Bronchial epithelial cell (primary cell): ENCODE results near the gene MRTFA. TPM values are rescaled to one million over a fixed set of nuclear protein-coding genes. Genes with fewer than 3 reads are reported as not detected.

ENCODE experiments used
- DNase-seq: peaks from one replicate; pipeline ENCODE4 v3.0.0-alpha.2; 2010; ENCODE audit warnings: low read depth
- FAIRE-seq: peaks from 2 replicates; lab custom pipeline; 2011; peaks lifted over from hg19 to GRCh38; lab: Jason Lieb, UNC
- H3K27me3 ChIP-seq: 2 replicates; pipeline ENCODE4 v1.5.1; 2011; ENCODE audit warnings: low read length; ENCODE audit not compliant: control insufficient read depth, insufficient read depth
- H3K36me3 ChIP-seq: 2 replicates; pipeline ENCODE4 v1.5.1; 2011; ENCODE audit warnings: low read length; ENCODE audit not compliant: control insufficient read depth, insufficient read depth
- H3K4me3 ChIP-seq: 2 replicates; pipeline ENCODE4 v1.5.1; 2011; ENCODE audit warnings: mild to moderate bottlenecking, low read depth, low read length, control low read depth
- total RNA-seq: library from RNA; depleted of rRNA; stranded (reverse); fragments of >200 nt; gene quantifications from 2 replicates; pipeline ENCODE4 v1.2.1, GENCODE V29; 2014
- TF ChIP-seq, protein P1 (sequence below): IDR thresholded peaks from 2 replicates; pipeline ENCODE4 v1.5.1; 2011; ENCODE audit warnings: mild to moderate bottlenecking, moderate library complexity, low read length, control low read depth, inconsistent platforms; ENCODE audit not compliant: insufficient read depth, severe bottlenecking

The MRTFA gene
- total RNA-seq, 1 donor from 2014 or later: 25.3 TPM

DNA sequence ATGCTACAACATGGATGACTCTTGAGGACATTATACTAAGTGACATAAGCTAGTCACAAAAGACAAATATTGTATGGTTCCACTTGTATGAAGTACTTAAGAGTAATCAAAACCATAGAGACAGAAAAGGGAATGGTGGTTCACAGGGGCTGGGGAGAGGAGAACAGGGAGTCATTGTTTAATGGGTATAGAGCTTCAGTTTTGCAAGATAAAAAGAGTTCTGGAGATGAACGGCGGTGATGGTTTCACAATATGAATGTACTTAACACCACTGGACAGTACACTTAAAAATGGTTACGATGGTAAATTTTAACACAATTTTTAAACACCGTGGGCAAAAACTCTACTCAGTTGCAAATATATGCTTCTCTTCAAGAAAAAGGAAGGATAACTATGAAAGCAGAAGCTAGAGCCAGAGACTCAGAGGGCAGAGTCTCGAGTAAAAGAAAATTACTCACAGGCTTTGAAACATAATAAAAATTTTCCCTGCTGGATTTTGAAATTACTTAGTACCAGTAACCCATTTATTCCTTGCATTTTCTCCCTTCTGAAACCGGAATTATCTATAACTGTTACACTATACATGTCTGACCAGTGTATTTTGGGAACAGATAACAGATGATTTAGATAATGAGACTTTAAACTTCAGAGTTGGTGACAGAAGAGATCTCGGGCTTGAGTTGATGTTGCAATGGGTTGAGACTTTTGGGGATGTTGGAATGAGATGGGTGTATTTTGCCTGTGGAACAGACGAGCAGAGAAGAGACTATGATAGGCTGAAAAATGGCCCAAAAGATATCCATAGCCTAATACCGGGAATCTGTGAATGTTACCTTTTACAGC lies 15.0 kb downstream of the MRTFA start:
- FAIRE-seq (no peak), DNase-seq (no peak)
- TF ChIP-seq, protein P1, sequence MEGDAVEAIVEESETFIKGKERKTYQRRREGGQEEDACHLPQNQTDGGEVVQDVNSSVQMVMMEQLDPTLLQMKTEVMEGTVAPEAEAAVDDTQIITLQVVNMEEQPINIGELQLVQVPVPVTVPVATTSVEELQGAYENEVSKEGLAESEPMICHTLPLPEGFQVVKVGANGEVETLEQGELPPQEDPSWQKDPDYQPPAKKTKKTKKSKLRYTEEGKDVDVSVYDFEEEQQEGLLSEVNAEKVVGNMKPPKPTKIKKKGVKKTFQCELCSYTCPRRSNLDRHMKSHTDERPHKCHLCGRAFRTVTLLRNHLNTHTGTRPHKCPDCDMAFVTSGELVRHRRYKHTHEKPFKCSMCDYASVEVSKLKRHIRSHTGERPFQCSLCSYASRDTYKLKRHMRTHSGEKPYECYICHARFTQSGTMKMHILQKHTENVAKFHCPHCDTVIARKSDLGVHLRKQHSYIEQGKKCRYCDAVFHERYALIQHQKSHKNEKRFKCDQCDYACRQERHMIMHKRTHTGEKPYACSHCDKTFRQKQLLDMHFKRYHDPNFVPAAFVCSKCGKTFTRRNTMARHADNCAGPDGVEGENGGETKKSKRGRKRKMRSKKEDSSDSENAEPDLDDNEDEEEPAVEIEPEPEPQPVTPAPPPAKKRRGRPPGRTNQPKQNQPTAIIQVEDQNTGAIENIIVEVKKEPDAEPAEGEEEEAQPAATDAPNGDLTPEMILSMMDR: no peak
- H3K4me3 ChIP-seq: no peak overlapping the region
- no peaks in the 10 kb centered on the region for H3K36me3 ChIP-seq
- H3K27me3 ChIP-seq: no peaks in the 10 kb centered on the region

DNA sequence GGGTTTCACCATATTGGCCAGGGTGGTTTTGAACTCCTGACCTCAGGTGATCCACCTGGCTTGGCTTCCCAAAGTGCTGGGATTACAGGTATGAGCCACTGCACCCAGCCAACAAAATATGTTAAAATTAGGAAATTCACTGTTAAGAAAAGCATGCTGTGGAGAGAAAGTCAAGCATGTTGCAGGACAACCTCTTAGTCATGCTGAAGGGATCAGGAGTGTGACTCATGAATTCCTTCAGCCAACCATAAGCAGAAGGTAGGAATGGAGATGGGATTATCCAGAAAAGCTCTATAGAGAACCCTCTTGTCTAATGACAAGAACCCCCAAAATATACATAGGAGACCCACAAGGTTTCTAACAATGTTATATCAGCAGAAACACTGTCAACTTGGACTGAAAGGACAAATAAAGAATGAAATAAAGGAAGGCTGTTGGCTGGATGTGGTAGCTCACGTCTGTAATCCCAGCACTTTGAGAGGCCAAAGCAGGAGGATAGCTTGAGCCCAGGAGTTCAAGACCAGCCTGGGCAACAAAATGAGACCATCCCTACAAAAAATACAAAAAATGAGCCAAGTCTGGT lies 16.0 kb downstream of the MRTFA start:
- no peak overlapping the region for H3K4me3 ChIP-seq
- H3K27me3 ChIP-seq: no peaks in the 10 kb centered on the region
- H3K36me3 ChIP-seq: no peaks in the 10 kb centered on the region
- TF ChIP-seq, protein P1: no peak
- peak; percentile 88 for DNase-seq
- no peak for FAIRE-seq

DNA sequence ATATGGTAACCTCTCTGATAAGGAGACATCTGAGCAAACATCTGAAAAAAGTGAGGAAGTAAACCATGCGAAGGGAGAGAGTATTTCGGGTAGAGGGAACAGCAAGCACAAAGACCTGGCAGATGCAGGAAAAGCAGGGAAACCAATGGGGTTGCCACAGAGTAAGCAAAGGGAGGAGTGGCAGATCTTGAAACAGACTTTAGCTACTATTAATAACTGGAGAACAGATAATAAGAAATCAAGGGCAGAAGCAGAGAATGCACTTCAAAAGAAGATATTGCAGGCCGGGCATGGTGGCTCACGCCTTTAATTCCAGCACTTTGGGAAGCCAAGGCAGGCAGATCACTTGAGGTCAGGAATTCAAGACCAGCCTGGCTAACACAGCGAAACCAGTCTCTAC lies 18.1 kb downstream of the MRTFA start:
- H3K27me3 ChIP-seq: no peaks in the 10 kb centered on the region
- TF ChIP-seq, protein P1: no peak
- H3K36me3 ChIP-seq: no peaks in the 10 kb centered on the region
- FAIRE-seq (no peak), DNase-seq (no peak)
- no peak overlapping the region for H3K4me3 ChIP-seq

DNA sequence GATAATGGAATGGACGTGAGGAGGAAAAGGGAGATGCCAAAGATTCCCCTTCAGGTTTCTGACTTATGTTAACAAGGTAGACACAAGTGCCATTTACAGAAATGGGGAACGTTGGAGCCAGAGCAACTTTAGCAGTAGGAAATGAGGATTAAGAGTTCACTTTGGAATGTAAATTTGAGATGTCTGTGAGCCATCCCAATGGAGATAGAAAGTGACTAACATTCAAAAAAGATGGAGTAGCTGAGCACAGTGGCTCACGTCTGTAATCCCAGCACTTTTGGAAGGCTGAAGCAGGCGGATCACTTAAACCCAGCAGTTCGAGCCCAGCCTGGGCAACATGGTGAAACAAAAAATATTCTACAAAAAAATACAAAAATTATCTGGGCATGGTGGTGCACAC lies 19.9 kb downstream of the MRTFA start:
- H3K27me3 ChIP-seq: no peaks in the 10 kb centered on the region
- no peaks in the 10 kb centered on the region for H3K36me3 ChIP-seq
- no peak for DNase-seq
- no peak for FAIRE-seq
- H3K4me3 ChIP-seq: no peak overlapping the region
- TF ChIP-seq, protein P1: no peak

DNA sequence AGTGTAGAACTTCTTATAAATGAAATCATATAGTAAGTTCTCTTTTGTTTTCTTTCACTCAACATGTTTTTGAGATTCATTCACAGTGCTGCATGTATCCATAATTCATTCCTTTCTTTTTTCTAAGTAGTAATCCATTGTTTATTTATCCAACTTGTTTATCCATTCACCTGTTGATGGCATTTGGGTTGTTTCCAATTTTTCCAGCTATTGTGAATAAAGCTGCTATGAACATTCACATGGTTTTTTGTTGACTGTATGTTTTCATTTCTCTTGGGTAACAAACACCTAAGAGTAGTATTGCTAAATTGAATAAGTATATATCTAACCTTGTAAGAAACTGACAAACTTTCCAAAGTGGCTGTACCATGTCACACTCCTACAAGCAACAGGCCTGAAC lies 23.5 kb downstream of the MRTFA start:
- no peak for DNase-seq

More for the DNA sequence above, 23.5 kb downstream of the MRTFA start:
- no peak for FAIRE-seq
- no peak overlapping the region for H3K4me3 ChIP-seq
- H3K36me3 ChIP-seq: no peaks in the 10 kb centered on the region
- no peaks in the 10 kb centered on the region for H3K27me3 ChIP-seq
- TF ChIP-seq, protein P1: no peak
